Suppressor macrophage treated with lipopolysaccharide for 4 hours (primary cell): ENCODE measurements around the gene KCNQ1.

ENCODE experiments used
- DNase-seq: peaks from one replicate; pipeline ENCODE4 v3.0.0-alpha.2; 2020

Gene KCNQ1

DNA sequence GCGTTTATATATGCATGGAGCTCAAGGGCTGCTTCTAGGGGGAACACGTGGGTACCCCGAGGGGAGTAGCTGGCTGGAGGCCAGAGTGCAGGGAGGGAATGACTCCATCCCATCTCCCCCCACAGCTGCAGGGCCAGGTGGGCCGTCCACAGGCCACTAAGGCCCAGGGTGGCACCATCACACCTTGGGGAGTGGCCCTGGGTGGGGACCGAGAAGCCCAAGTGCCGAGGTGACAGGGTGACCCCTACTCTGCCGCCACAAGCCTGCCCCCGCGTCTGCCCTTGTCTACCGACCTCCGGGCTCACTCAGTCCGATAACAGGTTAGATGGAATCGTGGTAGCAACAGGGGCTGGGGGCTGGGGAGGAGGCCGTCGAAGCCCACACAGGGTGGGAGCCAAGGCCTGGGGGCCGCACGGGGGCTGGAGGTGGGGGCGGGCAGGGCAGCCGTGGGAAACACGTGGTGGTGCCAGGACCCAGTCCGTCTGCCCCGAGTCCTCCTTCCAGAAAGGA, 129.3 kb downstream of the KCNQ1 start:
- no peak for DNase-seq

DNA sequence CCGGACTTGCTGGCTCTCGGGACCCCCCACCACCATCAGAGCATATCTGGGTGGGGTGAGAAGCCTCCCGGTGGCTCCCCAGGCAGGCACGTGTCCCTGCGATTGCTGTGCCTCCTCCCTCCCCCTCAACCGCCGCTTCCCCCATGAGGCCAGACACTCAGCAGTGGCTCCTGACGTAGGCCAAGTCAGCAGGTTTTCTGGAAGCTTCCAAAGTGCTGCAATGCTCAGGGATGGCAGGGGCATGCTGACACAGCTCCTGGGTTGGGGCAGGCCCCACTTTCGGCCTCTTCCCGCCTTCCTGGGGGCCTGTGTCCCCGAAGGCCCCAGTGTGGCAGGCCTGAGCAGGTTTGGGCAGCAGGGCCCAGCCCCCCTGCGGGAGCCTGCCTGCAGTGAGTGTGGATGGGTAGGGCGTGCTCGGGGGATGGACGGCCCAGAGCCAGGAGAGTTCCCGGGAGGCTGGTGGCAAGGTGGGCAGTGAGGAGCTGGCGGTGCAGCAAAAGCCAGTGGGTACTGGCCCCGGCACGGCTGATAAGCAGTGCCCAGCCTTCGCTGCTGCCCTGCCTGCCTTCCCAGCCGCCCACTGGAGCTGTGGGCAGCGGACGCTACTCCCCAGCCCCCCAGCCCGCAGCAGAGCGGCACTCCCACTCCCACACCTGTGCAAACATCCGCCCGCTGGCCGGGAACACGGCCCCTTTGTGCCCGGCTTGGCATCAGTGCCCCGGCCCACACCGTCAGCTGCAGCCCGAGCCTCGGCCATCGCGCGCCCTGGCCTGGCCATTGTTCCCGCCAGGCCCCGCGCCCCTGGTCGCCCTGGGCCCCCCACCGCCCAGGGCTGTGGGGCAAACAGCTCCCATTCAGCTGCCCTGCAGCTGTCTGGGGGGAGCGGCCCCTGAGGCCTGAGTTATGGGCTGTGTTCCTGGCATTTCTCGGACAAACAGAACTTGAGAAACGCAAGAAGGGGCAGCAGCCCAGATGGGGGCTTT, 130.0 kb downstream of the KCNQ1 start:
- DNase-seq: no peak

- no peak for DNase-seq
These were observed 130.8 kb downstream of the KCNQ1 start for GRCh38 chr11:2575591-2576051.

DNA sequence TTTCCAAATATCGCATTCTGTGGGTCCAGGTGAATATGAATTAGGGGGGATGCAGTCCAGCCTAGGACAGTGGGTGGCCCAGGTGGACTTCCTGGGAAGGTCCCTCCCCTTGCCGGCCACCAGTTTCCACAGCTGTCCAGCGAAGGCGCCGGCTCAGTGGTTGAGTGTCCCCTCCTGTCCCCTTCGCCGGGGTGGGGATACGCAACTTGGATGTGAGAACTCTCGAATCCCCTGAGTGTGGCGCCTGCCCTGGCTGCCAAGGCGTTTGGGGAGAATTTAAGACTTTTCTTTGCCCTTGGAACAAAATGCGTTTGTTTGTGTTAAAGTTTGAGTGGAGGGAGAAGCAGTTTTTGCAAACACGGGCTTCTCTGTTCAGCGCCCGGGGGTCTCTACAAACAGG, 131.3 kb downstream of the KCNQ1 start:
- DNase-seq: no peak

- no peak for DNase-seq
These were observed 131.7 kb downstream of the KCNQ1 start for GRCh38 chr11:2576549-2576948.

GRCh38 chr11:2577031-2577990, 132.5 kb downstream of the KCNQ1 start:
- no peak for DNase-seq

DNA sequence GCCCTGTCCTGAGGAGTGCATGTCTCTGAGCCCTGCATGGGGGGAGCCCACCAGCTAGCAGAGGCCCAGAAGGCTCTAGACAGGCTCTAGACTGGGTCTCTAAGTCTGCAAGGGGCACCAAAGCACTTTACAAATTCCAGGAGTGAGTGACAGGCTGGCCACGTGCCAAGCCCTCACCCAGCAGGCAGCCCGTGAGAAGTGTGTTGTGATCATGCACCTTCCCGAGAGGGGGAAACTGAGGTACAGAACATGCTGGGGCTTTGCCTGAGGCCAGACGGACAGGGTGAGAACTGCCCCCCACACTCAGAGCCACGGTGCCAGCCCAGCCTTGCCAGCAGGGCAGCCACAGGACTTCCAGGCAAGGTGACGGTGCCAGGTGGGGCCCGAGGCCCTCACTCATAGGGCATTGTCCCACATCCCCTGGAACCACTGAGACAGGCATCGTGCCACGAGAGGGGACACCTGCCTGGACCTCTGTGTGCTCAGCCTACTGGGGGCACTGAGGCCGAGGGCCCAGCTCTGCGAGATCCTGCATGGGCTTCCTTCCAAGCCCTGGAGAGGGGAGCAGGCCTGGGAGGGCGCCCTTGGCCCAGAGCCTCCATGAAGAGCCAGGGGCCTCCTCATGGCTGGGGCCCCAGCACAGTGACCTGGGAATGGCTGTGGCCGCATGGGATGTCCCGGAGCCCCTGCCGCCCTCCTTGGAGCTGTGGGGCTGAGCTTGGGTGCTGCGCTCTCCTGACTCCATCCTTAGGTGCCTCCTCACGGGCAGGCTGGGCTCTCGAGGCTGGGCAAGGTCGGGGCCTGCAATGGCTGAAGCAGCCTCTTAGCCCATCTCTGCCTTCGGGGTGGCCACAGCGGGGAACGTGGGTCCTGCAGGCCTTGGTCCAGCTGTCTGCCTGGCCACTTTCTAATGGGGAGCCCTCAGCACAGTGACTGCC, 133.5 kb downstream of the KCNQ1 start:
- DNase-seq: no peak

DNA sequence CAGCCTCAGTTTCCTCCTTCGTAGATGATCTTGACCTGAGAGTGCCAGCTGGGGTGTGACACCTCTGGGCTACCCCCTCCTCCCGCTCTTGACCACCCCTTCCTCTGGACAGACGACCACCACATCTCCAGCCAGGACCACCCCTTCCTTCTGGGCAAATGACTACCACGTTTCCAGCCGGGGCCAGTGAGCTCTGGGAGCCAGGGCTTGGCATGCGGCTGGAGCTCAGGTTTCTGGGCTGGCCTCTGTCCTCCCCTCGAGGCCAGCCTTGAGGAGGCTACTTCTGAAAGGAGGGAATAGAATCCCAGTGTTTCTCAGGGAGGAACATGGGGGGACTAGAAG, 134.1 kb downstream of the KCNQ1 start:
- DNase-seq: no peak

DNA sequence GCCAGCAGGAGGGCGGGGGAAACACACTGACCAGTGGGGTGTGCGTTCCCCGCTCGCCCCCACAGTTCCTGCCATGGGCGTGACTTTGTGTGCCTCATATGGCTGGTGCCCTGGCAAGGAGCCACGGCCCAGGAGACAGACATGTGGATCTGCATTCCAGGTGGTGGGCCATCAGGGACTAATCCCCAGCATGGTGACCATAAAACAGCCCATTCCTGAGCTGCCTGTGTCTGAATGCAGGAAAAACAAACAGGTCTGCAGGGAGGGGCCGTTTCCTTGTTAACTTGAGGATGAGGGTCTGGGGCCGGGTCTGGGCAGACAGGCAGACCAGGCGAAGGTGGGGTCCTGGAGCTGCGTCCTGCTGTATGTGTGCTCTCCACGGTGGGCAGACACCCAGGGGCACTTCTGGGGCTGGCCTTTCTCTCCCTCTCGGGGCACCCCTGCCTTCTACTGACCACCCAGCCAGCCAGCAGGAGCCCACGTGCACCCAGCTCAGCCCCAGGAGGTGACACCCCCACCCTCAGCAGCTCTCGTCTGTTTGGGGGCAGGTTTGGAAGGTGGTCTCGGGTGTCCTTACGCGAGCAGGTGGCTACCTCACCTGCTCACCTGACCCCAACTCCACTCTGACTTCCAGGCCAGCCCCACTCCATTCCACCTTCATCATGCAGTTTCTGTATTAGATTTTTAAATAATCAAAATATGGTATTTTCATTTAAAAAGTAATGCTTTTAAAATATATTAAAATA, 134.7 kb downstream of the KCNQ1 start:
- no peak for DNase-seq

DNA sequence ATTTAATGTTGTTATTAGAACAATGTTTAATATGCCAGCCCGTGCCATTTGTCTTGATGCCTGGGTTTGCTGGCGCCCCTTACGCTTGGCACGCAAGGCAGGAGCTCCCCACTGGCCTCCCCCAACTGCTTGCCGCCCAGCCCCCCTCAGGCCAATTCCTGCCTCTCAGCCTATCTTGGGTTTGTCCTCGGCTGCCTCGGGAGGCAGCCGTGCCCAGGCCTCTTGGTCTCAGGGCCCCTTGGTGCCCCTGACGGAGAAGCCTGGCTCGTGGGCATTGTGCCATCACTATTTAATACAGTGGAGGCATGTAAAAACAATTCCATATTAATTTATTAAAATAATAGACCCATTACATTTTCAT, 135.2 kb downstream of the KCNQ1 start:
- no peak for DNase-seq

DNA sequence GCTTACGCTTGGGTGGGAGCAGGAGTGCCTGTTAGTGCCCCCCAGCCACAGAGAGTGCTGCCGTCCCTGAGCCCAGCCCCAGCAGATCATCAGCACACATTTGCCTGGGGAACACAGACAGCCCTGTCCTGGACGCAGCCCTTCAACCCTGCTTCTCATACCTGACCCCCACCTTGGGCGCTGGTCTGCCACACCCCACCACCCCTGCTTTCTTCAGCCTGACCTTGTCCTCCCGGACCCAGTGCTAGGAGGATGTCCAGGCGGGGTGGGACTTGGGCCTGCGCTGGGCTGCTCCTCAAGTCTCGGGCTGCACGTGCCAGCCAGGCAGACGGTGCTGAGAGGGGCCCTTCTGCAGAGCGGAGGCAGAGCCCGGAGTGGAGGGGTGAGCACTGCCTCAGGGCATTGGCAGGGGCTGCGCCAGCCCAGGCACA, 135.8 kb downstream of the KCNQ1 start:
- no peak for DNase-seq

- DNase-seq: no peak
These were observed 136.5 kb downstream of the KCNQ1 start for GRCh38 chr11:2581151-2581930.

- no peak for DNase-seq
These were observed 137.1 kb downstream of the KCNQ1 start for GRCh38 chr11:2581931-2582350.

GRCh38 chr11:2582351-2582945, 137.6 kb downstream of the KCNQ1 start:
- no peak for DNase-seq

GRCh38 chr11:2582946-2583604, 138.3 kb downstream of the KCNQ1 start:
- no peak for DNase-seq

DNA sequence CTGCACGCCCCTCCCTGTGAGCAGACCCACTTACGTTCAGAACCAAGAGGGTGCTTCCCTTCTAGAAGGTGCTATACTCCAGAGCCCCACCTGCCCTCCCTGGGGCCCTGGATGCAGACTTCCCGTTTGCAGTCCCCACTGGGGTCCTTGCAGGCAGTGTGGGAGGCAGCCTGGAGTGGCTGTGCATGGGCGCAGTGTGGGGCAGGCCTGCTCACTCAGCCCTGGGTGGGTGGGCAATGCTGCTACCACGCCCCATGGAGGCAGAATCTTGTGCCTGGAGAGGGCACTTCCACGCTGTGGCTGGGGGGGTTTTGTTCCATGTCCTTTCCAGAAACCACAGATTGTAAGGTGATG, 138.8 kb downstream of the KCNQ1 start:
- no peak for DNase-seq

GRCh38 chr11:2584434-2584811, 139.6 kb downstream of the KCNQ1 start:
- DNase-seq: no peak

GRCh38 chr11:2584812-2585565, 140.2 kb downstream of the KCNQ1 start:
- DNase-seq: no peak

- DNase-seq: no peak
These were observed 140.8 kb downstream of the KCNQ1 start for GRCh38 chr11:2585566-2586086.
